Fibroblast of lung (primary cell): ENCODE data around the gene XPNPEP3. TPM values are rescaled to one million over a fixed set of nuclear protein-coding genes. Genes with fewer than 3 reads are reported as not detected.

Experiments used
- DNase-seq, 2 donors: peaks; one replicate each; pipeline versions ENCODE4 v3.0.0 to v3.0.0-alpha.2; 2010; ENCODE audit warnings: low read depth in 2 of 2
- H2AFZ ChIP-seq: 2 replicates; pipeline ENCODE4 v1.5.1; 2012; ENCODE audit warnings: low read length, control low read depth, inconsistent platforms
- H3K27ac ChIP-seq: 2 replicates; pipeline ENCODE4 v1.5.1; 2011; ENCODE audit warnings: low read length, control low read depth; ENCODE audit not compliant: insufficient read depth
- H3K27me3 ChIP-seq: 2 replicates; pipeline ENCODE4 v1.5.1; 2011; ENCODE audit warnings: mild to moderate bottlenecking, low read length; ENCODE audit not compliant: control insufficient read depth, insufficient read depth
- H3K36me3 ChIP-seq: 2 replicates; pipeline ENCODE4 v1.5.1; 2011; ENCODE audit warnings: low read length; ENCODE audit not compliant: control insufficient read depth, insufficient read depth
- H3K4me1 ChIP-seq: 2 replicates; pipeline ENCODE4 v1.5.1; 2011; ENCODE audit warnings: low read length; ENCODE audit not compliant: control insufficient read depth, insufficient read depth; ENCODE audit errors: extremely low read depth
- H3K4me2 ChIP-seq: 2 replicates; pipeline ENCODE4 v1.5.1; 2011; ENCODE audit warnings: low read length, control low read depth; ENCODE audit not compliant: insufficient read depth; ENCODE audit errors: extremely low read depth
- H3K4me3 ChIP-seq, 4 experiments: fragments of 200-600 bp in 1 of 4; sonication (generic) in 1 of 4; replicated peaks in 1 of 4; 2 replicates each; pipeline ENCODE4 v1.5.1; 2011 to 2016; ENCODE audit warnings: low read length in 4 of 4, low read depth in 3 of 4, mild to moderate bottlenecking in 3 of 4, control low read depth in 2 of 4, inconsistent platforms in 1 of 4, mixed read lengths in 1 of 4; ENCODE audit not compliant: insufficient read depth in 1 of 4; ENCODE audit errors: control extremely low read depth in 1 of 4
- H3K79me2 ChIP-seq: 2 replicates; pipeline ENCODE4 v1.5.1; 2012; ENCODE audit warnings: mild to moderate bottlenecking, low read length, inconsistent platforms; ENCODE audit not compliant: control insufficient read depth, insufficient read depth
- H3K9ac ChIP-seq: 2 replicates; pipeline ENCODE4 v1.5.1; 2011; ENCODE audit warnings: mild to moderate bottlenecking, low read length, control low read depth; ENCODE audit not compliant: insufficient read depth
- H3K9me3 ChIP-seq: 2 replicates; pipeline ENCODE4 v1.5.1; 2012; ENCODE audit warnings: low read depth, low read length; ENCODE audit not compliant: control insufficient read depth, insufficient read depth
- H4K20me1 ChIP-seq: 2 replicates; pipeline ENCODE4 v1.5.1; 2011; ENCODE audit warnings: low read length; ENCODE audit not compliant: control insufficient read depth, insufficient read depth; ENCODE audit errors: extremely low read depth
- CTCF ChIP-seq, 2 donors: IDR thresholded peaks in 1 of 2; conservative IDR thresholded peaks in 1 of 2; 1 replicate in 1 of 2; 2 replicates in 1 of 2; pipeline ENCODE4 v1.5.1; 2011 to 2012; ENCODE audit warnings: low read length in 2 of 2, control low read depth in 1 of 2, inconsistent platforms in 1 of 2, low read depth in 1 of 2, mild to moderate bottlenecking in 1 of 2
- EZH2 ChIP-seq: IDR thresholded peaks from 2 replicates; pipeline ENCODE4 v1.5.1; 2012; ENCODE audit warnings: low read length, control low read depth, mild to moderate bottlenecking; ENCODE audit errors: missing control alignments
- polyA plus RNA-seq, 2 donors: library from polyadenylated mRNA; depleted of rRNA in 1 of 2; stranded (reverse) in 1 of 2; unstranded in 1 of 2; fragments of >200 nt; gene quantifications; 2 replicates each; pipeline ENCODE4 v1.2.1, GENCODE V29; 2011 to 2012; ENCODE audit warnings: missing spikeins in 1 of 2
- total RNA-seq: library from RNA; depleted of rRNA; stranded (reverse); fragments of >200 nt; gene quantifications from 2 replicates; pipeline ENCODE4 v1.2.1, GENCODE V29; 2014

The XPNPEP3 gene
- total and polyA plus RNA-seq, 2 donors (not counting 1 experiment from before 2014, with no cell fraction given), result 9.1 to 15.2 TPM

DNA sequence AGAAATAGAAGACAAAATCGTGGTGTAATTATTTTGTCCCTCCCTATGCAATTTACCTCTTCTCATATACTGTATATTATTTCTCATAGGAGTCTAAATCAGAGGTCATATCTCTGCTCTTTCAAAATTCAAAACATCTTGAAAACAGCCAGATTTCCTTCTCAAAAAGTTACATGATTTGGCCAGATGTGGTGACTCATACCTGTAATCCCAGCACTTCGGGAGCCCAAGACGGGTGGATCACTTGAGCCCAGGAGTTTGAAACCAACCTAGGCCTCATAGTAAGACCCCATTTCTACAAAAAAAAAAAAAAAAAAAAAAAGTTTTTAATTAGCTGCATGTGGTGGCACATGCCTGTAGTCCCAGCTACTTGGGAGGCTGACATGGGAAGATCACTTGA is 33.9 kb downstream of the XPNPEP3 start:
- Histone ChIP-seq H3K36me3 (peaks cover 4% of the 10 kb centered on the region), H3K4me1 (no peaks in the 10 kb centered on the region), H3K79me2 (no peaks in the 10 kb centered on the region), H3K27me3 (no peaks in the 10 kb centered on the region), H4K20me1 (no peaks in the 10 kb centered on the region), H3K9ac (no peak overlapping the region), H3K27ac (no peak overlapping the region), H3K4me3 (no peak overlapping the region), H3K9me3 (no peaks in the 10 kb centered on the region), H3K4me2 (no peak overlapping the region), H2AFZ (no peak overlapping the region)
- TF ChIP-seq EZH2, result no peak
- TF ChIP-seq CTCF (conservative IDR thresholded peaks at IDR 0.05 in 1 of 2, IDR thresholded peaks at IDR 0.05 in 1 of 2; ENCODE audit: low read depth in 1 of 2, low read length in 2 of 2), result no peak
- peak; percentile 2 to 14 for DNase-seq

DNA sequence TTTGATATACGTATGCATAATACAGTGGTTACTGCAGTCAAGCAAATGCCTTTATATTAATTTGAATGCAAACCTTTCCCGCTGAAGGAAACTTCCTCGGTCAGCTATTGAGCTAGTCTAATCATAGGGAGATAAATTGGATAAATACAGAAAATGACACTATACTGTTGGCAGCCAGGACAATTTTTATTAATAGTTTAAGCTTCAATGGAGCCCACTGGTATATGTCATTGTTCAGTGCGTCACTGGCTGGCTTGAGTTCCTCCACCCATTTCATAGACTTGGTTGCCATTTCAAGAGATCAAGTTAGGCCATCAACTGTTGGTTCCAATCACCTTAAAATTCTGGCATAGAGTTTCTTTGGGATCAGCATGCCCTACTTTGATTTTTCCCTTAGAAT is 37.5 kb downstream of the XPNPEP3 start:
- Histone ChIP-seq H3K27me3 (no peaks in the 10 kb centered on the region), H3K9ac (no peak overlapping the region), H2AFZ (no peak overlapping the region), H3K36me3 (peaks cover 2% of the 10 kb centered on the region), H3K27ac (no peak overlapping the region), H3K9me3 (no peaks in the 10 kb centered on the region), H4K20me1 (no peaks in the 10 kb centered on the region), H3K79me2 (no peaks in the 10 kb centered on the region), H3K4me1 (peaks cover 4% of the 10 kb centered on the region), H3K4me2 (no peak overlapping the region), H3K4me3 (no peak overlapping the region)
- TF ChIP-seq EZH2 (no peak), CTCF (conservative IDR thresholded peaks at IDR 0.05 in 1 of 2, IDR thresholded peaks at IDR 0.05 in 1 of 2; ENCODE audit: low read depth in 1 of 2, low read length in 2 of 2) (no peak)
- DNase-seq, result no peak

- Histone ChIP-seq H3K79me2 (no peaks in the 10 kb centered on the region), H4K20me1 (no peaks in the 10 kb centered on the region), H3K36me3 (no peaks in the 10 kb centered on the region), H3K4me3 (no peak overlapping the region), H3K4me2 (no peak overlapping the region), H3K9me3 (no peaks in the 10 kb centered on the region), H3K9ac (no peak overlapping the region), H2AFZ (peak overlapping the region; percentile 32), H3K4me1 (peaks cover 4% of the 10 kb centered on the region), H3K27me3 (no peaks in the 10 kb centered on the region), H3K27ac (no peak overlapping the region)
- peak; percentile 58 to 78 for DNase-seq
- peak; percentile 63 to 64 for TF ChIP-seq CTCF (conservative IDR thresholded peaks at IDR 0.05 in 1 of 2, IDR thresholded peaks at IDR 0.05 in 1 of 2; ENCODE audit: low read depth in 1 of 2, low read length in 2 of 2)
- no peak for TF ChIP-seq EZH2
Observed at GRCh38 chr22:40898850-40899357, 42.0 kb downstream of the XPNPEP3 start.
